NCI-H2227 (cell line): ENCODE data around the gene C6orf15.

ENCODE experiments used
- DNase-seq: peaks from one replicate; lab custom pipeline; 2025; ENCODE audit not compliant: unreplicated experiment; lab: John Stamatoyannopoulos, UW

C6orf15 gene

DNA sequence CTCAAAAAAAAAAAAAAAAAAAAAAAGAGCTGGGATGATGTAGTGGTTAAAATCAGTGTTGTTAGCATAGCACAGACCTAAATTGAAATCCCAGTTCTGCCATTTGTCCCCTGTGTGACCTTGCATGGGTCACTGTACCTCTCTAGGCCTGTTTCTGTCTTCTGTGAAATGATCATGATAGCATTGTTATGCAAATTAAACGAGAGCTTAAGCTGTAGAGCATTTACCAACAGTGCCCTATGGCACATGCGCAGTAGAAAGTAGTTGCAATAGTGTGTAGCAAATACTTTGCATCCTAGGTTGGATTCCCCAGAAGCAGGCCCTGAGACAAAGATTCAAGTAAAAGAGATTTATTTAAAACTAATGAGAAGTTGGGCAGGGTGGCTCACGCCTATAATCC is 19.2 kb upstream of the C6orf15 start:
- no peak for DNase-seq

- no peak for DNase-seq
Observed at GRCh38 chr6:31130751-31131150, 18.4 kb upstream of the C6orf15 start.

DNA sequence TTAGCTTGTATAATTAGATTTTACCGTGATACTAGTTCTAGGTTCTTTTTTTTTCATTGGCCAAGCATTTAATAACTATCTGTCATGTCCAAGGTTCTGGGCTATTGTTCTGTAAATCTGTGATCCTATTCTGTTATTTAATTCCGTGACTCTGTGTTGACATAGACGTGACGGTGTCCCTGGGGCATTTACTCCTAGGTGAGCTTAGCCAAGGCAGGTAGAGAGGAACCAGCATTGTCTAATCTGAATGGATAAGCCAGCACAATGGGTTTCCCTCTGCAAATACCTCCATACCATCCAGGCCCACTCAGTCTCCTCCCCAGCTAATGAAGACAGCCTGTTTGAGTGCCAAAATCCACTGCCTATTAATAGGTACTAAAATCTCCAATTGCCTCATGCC is 16.8 kb upstream of the C6orf15 start:
- no peak for DNase-seq

DNA sequence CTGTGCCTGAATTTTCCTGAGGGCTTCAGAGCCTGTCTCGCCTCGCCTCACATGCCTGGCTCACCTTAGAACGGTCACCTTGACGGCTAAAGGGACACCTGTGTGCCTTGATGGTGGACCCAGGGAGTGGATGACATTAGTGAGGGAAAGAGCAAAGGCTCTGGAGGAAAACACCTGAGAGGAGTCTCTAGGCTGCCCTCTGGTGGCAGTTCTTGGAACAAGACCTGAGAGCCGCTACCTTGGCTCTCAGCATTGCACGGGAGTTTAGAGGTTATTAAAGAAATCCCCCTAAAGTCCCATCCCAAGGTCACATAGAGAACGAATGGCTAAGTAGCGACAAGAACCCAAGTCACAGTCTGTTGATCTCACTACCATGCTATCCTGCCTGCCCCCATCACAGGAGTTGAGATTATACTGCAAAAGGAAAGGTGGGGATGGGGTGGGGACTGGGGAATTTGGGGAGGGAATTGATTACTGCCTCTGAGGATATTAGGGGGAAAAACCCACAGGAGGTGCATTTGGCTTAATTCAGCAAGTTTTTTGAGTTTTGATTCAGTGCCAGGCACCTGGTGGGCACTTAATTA is 15.8 kb upstream of the C6orf15 start:
- peak; percentile 72 for DNase-seq

DNA sequence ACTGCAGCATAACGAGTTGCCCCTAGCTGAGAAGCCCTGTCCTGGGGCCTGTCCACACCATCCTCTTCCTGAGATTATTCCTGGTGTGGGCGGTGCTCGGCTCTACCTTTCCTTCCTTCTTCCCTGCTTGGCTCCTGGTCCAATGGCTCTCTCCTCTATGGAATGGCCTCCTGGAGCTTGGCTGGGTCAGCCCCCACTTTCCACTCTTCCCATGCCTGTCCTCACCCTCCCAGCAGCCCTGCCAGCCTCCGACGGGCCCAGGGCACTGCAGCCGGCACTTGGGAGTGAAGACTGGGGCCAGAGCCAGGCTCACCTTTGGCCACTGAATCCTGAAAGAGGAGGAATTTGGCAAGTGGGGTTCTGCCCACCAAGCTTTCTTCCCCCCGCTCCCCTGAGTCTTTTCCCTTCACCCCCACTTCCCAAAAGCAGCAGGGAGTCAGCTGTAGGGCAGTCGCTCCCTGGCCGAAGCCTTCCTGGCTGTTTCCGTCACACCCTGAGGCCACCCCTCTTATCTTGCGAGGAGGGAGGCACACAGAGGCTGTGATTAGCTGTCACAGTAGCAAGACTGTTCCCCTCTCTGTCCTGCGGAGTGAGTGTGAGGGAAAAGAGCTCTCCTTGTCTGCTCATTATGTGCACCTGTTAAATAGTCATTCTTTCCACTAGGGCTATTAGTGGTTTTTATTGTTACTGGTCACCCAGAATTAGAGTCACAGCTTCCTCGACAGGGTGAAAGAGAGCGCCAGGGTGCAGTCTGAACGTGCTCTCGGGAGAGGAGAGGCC is 14.2 kb upstream of the C6orf15 start:
- no peak for DNase-seq

- no peak for DNase-seq
Observed at GRCh38 chr6:31125586-31126363, 13.4 kb upstream of the C6orf15 start.

DNA sequence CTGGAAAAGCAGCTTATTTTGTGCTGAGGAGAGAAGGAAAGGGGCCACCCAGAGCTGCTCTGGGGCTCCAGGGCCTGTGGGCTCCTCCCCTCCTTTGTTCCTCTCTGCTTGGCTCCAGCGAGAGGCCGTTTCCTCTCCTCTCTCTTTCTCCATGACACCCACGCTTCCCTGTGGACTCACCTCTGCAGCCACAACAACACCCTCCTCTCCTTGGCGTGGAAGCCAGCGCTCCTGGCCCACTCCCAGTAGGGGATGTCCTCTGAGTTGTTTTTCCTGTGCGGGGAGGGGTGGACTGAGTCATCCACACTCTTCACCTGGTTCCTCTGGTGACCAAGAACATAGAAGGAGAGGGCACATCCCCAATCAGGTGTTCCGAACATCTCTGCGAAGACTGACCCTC is 12.8 kb upstream of the C6orf15 start:
- no peak for DNase-seq

DNA sequence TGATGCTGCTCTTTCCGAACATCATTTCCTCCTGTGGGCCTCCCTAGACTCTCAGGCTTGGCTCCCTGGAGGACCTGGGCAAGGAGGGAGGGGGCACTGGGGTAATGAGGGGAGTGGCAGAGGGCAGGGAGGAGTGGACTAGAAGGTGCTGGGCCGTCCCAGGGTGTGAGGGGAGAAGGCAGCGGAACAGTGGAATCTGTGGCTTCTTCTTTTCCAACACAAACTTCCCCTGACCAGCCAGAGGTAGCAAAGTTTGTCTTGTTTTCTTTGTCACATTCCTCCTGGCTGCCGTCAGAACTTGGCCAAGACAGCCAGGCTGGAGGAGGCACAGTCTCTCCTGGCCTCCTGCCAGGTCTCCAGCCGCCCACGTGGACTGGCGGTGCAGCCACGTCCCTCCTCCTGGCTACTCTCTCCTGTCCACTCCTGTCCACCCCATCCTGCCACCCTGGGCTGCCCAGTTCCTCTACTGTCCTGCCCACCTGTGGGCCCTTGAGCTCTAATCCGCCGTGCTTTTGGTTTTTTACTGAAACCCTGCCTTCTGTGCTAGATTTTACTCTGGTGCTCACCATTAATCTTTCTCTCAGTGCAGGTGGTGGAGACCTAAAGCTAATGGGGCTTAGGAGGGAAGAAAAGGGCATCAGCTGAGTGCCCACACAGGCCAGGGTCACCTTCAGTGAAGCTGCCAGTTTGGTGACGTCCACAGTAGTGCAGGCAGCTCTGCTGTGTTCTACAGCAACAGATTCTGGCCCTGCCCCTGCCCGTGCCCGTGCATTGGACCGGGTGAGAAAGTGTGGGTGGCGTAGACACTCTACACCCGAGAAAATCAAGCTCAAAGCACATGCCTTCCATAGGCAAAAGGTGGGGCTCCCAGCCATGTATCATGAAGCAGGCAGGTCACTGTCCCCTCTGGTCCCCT is 10.7 kb upstream of the C6orf15 start:
- peak; percentile 42 for DNase-seq

DNA sequence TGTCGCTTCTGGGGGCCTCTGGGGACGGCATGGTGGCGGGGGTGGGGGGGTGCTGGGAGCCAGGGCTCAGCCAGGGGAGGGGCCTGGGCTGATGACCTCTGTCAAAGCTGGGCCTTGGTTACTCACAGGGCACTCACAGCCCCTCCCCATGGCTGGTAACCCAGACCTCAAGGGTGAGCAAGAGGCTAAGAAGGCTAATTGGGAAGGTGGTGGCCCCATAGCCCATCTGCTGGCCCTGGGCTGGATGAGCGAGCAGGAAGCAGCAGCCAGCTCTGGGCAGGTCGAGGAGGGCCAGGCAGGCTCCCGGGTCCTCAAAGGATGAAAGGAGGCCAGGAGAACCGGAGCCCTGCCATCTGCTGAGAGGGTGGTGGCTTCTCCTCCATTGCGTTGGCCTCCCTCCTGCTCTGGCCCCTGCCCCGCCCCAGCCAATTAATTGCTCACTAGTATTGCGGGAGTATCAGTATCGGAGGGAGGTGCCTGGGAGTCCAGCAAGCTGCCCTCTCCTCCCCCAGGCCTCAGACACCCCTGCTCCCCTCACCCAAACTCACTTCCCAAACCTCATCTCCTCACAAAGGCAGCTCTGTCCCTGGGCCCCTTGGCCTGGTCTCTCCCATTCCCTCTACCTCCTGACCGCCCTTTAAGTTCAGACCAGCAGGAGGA is 8.9 kb upstream of the C6orf15 start:
- DNase-seq, result no peak

- no peak for DNase-seq
Observed at GRCh38 chr6:31120151-31120915, 8.0 kb upstream of the C6orf15 start, which contains the start of gene CDSN. TSS of gene CDSN (minus strand) at chr6:31120446. CDS start at chr6:31120419, 27 bp downstream.

DNA sequence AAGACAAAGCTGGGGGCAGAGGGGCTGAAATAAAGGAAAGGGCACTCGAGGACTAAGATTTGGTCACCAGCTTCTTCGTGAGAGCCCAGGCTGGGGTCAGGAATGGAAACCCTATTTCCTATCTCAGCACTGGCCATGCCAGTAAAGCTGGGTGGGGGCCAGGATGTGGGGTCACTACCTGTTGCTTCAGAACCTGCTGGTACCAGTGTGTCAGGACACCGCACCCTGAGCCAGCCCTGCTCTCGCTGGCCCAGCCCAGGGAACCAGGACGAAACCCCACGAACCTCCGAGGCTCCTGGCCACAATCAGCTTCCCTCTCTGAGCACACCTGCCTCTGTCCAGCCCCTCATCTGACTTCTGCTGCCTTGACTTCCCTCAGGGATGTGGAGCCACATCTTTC is 5.8 kb upstream of the C6orf15 start:
- DNase-seq, result no peak

- DNase-seq, result no peak
Observed at GRCh38 chr6:31116661-31117385, 4.4 kb upstream of the C6orf15 start.

DNA sequence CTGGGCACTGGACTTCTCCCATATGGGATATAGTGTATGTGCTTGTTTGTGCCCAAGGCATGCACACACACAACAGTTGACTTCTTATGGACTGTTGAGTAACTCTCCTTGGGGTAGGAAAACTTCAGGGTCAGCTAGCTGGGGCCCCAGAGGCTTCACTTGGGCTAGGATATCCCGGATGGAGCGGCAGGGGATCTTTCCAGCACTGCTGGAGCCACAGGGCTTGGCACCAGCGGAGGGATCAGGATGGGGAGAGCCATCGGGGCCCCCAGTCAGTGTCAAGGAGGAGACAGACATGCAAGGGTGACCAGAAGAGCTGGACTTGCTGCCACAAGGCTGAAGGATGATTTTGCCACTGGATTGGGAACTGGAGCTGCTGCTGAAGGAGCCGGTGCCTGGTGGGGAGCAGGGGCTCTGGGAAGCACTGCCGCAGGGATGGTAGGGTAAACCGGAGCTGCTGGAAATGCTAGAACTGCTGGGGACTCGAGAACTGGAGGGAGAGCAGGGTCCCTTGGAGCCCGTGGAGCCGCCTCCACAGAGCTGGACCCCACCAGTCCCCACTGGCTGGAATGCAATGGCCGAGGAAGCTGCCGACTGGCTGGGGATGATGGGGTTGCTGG is 3.7 kb upstream of the C6orf15 start:
- DNase-seq, result no peak

DNA sequence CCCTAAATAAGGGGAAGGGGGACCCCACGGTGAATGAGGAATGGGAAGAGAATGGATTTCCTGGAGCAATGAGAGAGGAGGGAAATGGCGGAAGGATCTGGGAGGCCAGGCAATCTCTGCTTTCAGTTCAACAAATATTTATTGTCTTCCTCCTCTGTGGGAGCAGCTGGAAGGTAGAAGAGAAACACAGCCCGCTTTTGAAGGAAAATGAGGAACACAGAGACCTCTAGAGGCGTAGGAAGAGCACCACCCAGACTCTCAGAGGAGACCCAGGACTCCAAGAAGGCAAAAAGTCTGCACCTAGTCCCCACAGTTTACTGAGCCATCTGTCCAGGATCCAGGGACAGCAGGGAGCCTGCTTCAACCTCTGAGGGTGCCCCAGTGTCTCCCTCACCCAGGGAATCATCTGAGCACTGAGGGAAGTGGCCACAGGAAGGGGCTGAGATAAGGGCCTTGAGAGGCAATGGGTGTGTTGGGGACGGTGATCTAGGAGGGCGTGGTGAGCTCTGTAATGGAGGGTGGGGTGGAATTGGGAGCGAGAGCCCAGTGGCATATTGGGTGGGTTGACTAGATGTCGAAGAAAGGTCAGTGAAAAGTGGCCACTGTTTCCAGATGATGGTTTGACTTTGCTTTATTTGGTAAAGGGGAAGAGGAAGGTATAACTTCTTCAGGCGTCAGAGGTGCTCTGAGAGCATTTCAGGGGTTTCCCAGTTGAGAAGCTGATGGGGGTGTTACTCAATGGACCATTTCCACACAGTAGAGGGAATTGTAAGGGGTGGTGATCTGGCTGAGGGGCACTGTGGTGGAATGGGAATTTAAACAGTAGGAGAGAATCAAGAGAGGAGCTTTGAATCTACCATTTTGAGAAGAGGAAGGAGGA is 2.8 kb upstream of the C6orf15 start:
- DNase-seq, result no peak

DNA sequence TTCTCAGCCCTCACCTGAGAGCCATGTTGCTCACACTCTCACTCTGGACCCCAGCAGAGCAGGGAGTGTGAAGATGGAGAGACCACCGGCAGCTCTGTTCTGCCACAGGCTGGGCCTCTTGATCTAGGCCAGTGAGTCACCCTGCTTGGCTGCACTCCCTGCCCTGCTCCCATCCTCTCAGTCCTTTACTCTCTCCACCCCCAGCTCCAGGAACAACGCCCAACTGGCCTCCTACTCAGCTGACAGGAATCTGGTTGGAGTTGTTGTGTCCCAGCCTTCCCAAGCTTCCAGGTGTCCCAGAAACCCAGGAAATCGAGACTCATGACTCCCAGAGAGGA is 2.1 kb upstream of the C6orf15 start, which contains the start of gene PSORS1C1:
PSORS1C1 (plus strand) TSS at position 260 of the 338 bp plus-strand sequence. CDS start 14,833 bp downstream, outside the sequence.
- DNase-seq, result no peak

DNA sequence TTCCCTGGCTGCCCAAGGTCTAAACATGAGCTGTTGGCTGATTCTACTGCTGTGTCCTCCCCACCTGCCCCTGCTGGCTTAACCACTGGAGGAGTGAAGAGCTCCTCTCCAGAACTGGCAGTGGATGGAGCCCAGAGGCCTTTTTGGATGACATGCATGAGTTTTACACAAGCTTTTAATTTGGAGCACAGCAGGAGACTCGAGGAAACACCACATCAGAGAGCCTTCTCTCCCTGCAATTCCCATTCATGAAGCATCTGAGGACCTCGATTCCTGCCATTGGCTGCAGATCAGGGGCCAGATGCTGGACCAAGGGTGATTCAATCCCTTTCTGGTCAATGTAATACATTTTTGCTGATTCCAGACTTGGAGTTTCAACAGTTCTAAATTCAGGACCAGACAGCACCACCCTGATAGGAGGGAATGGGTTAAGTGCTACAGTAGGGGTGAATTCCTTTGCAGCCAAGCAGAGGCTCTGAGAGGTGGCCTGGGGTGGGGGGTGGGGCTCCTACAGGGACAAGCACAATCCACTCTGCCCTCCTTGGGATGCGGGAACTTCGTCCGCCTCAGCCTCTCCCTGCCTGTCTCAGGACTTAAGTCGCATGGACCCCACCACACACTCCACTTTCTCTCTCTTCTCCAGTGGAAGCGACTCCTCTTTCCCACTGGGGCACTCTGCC is 1.6 kb upstream of the C6orf15 start:
- no peak for DNase-seq

- no peak for DNase-seq
Observed at GRCh38 chr6:31111712-31112111, 663 bp downstream of the C6orf15 start.
